HepG2 (cell line): ENCODE results near the gene NUF2. TPM values are rescaled to one million over a fixed set of nuclear protein-coding genes. Genes with fewer than 3 reads are reported as not detected.

Source experiments
- FOXC1 ChIP-seq: sonication (generic); formaldehyde crosslinking; IDR thresholded peaks from 2 replicates; pipeline ENCODE4 v1.8.0; 2022; ENCODE audit warnings: mild to moderate bottlenecking, missing genetic modification reagents, borderline replicate concordance
- IRF9 ChIP-seq: sonication (generic); formaldehyde crosslinking; IDR thresholded peaks from 2 replicates; pipeline ENCODE4 v1.8.0; 2022; ENCODE audit warnings: missing genetic modification reagents, mild to moderate bottlenecking, borderline replicate concordance
- KDM5A ChIP-seq: fragments of 200-600 bp; sonication (generic); IDR thresholded peaks from 2 replicates; pipeline ENCODE4 v1.7.0; 2018; ENCODE audit warnings: antibody characterized with exemption, mild to moderate bottlenecking, low read length, borderline replicate concordance
- KLF16 ChIP-seq, 2 experiments: sonication (generic) in 1 of 2; formaldehyde crosslinking in 1 of 2; IDR thresholded peaks; 2 replicates each; pipeline versions ENCODE4 v1.6.1 to v1.8.0; 2016 to 2023; ENCODE audit warnings: missing genetic modification reagents in 2 of 2, missing compliant biosample characterization in 1 of 2
- ZNF275 ChIP-seq: sonication (generic); formaldehyde crosslinking; IDR thresholded peaks from 2 replicates; pipeline ENCODE4 v1.8.0; 2022; ENCODE audit warnings: missing genetic modification reagents, mild to moderate bottlenecking, inconsistent platforms, borderline replicate concordance
- ZNF777 ChIP-seq: sonication (generic); formaldehyde crosslinking; IDR thresholded peaks from 2 replicates; pipeline ENCODE4 v1.4.0; 2020; ENCODE audit warnings: missing genetic modification reagents
- polyA plus RNA-seq, 8 experiments: library from polyadenylated mRNA; depleted of rRNA in 3 of 8; stranded (reverse) in 7 of 8; unstranded in 1 of 8; fragments of >200 nt; fragmentation: Illumina TruSeq in 4 of 8; extraction: Trizol in 4 of 8; gene quantifications; 2 replicates each; pipeline versions ENCODE4 v1.2.1 to v1.2.3, GENCODE V29; 2011 to 2016; ENCODE audit warnings: low read depth in 4 of 8, missing spikeins in 1 of 8, mixed read lengths in 1 of 8; ENCODE audit not compliant: insufficient read depth in 1 of 8
- total RNA-seq, 5 experiments: library from RNA; depleted of rRNA; stranded (reverse); fragments of >200 nt; fragmentation: Illumina TruSeq; extraction: Trizol; gene quantifications; 2 replicates each; pipeline ENCODE4 v1.2.3, GENCODE V29; 2016; ENCODE audit warnings: low read depth in 1 of 5
- TF ChIP-seq, protein P1 (sequence below), 2 experiments: sonication (generic) in 1 of 2; formaldehyde crosslinking in 1 of 2; IDR thresholded peaks; 2 replicates each; pipeline versions ENCODE4 v1.6.1 to v1.9.0; 2014 to 2022; ENCODE audit warnings: antibody characterized with exemption in 1 of 2, borderline replicate concordance in 1 of 2, inconsistent platforms in 1 of 2, low read depth in 1 of 2, missing genetic modification reagents in 1 of 2

NUF2 gene
- total and polyA plus RNA-seq, 2 of the 13 experiments (the other 11 are each of a cell fraction or from before 2014, with no cell fraction given), result 26.0 to 39.4 TPM

DNA sequence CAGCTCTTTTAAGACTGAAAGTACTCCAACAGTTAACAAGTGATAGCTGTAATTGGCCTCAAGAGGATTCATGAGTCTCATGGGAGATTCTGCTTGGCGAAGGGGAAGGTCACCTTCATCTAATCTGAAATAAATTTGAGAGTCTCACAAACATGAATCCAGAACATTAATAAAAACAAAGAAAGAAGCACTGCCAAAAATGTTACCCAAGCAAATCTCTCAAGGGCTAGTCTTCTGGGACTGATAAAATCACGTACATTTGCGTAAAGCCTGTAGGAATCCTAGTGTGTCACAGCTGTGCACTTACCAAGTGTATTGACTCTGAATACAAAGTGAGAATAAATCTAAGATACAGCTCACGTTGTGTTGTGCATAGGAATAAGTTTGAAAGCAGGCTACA, 21.2 kb upstream of the NUF2 start (continued):
- TF ChIP-seq, protein P1, sequence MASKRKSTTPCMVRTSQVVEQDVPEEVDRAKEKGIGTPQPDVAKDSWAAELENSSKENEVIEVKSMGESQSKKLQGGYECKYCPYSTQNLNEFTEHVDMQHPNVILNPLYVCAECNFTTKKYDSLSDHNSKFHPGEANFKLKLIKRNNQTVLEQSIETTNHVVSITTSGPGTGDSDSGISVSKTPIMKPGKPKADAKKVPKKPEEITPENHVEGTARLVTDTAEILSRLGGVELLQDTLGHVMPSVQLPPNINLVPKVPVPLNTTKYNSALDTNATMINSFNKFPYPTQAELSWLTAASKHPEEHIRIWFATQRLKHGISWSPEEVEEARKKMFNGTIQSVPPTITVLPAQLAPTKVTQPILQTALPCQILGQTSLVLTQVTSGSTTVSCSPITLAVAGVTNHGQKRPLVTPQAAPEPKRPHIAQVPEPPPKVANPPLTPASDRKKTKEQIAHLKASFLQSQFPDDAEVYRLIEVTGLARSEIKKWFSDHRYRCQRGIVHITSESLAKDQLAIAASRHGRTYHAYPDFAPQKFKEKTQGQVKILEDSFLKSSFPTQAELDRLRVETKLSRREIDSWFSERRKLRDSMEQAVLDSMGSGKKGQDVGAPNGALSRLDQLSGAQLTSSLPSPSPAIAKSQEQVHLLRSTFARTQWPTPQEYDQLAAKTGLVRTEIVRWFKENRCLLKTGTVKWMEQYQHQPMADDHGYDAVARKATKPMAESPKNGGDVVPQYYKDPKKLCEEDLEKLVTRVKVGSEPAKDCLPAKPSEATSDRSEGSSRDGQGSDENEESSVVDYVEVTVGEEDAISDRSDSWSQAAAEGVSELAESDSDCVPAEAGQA (IDR thresholded peaks at IDR 0.05; ENCODE audit: low read depth), result no peak
- TF ChIP-seq, protein P1 (CRISPR knock-in tag; IDR thresholded peaks at IDR 0.05; ENCODE audit: borderline replicate concordance), result no peak
- TF ChIP-seq ZNF275 (CRISPR knock-in tag) (no peak), IRF9 (CRISPR knock-in tag) (no peak), KDM5A (no peak), KLF16 (CRISPR knock-in tag; IDR thresholded peaks at IDR 0.05) (no peak), ZNF777 (CRISPR knock-in tag) (no peak), FOXC1 (CRISPR knock-in tag) (no peak)
- TF ChIP-seq, all 625 proteins: peak for 0
